Lung microvascular endothelial cell (primary cell): ENCODE results near the gene DNAJC18. TPM values are rescaled to one million over a fixed set of nuclear protein-coding genes. Genes with fewer than 3 reads are reported as not detected.
A peak's percentile ranks its signal among the peaks of the same experiment; 100 is the strongest.
"Not testable (repeated sequence)": the region's sequence is repeated elsewhere in the genome, so short reads cannot be mapped to it uniquely, and the experiment has no call there.

Experiments
- DNase-seq, 2 donors: peaks; one replicate each; pipeline versions ENCODE4 v3.0.0 to v3.0.0-alpha.2; 2010; ENCODE audit warnings: low read depth in 2 of 2
- total RNA-seq: library from RNA; depleted of rRNA; stranded (reverse); fragments of >200 nt; gene quantifications from 2 replicates; pipeline ENCODE4 v1.2.1, GENCODE V29; 2014

Gene DNAJC18
- total RNA-seq, 1 donor from 2014 or later, result 6.3 TPM

- DNase-seq, result peak; percentile 35 to 55
Observed at GRCh38 chr5:139388198-139388821, 51.0 kb downstream of the DNAJC18 start.

- no peak for DNase-seq
Observed at GRCh38 chr5:139387611-139388197, 51.6 kb downstream of the DNAJC18 start.

- not testable (repeated sequence) for DNase-seq
Observed at GRCh38 chr5:139386956-139387355, 52.4 kb downstream of the DNAJC18 start.

- DNase-seq, result no peak
Observed at GRCh38 chr5:139386050-139386438, 53.3 kb downstream of the DNAJC18 start.

GRCh38 chr5:139385061-139386049 lies 54.0 kb downstream of the DNAJC18 start:
- DNase-seq, result peak; percentile 35 to 37

GRCh38 chr5:139384591-139385051 lies 54.7 kb downstream of the DNAJC18 start:
- DNase-seq, result no peak

GRCh38 chr5:139383993-139384590 lies 55.2 kb downstream of the DNAJC18 start:
- no peak for DNase-seq

GRCh38 chr5:139383275-139383992 lies 55.9 kb downstream of the DNAJC18 start, which contains the start of gene SLC23A1:
Gene SLC23A1, minus strand, starts transcription at chr5:139383297. Its CDS starts 44 bp downstream, at chr5:139383253.
- DNase-seq, result no peak

GRCh38 chr5:139382807-139383206 lies 56.5 kb downstream of the DNAJC18 start:
- no peak for DNase-seq

- no peak for DNase-seq
Observed at GRCh38 chr5:139381837-139382761, 57.2 kb downstream of the DNAJC18 start.

- DNase-seq, result no peak
Observed at GRCh38 chr5:139379626-139380449, 59.5 kb downstream of the DNAJC18 start.

GRCh38 chr5:139378941-139379361 lies 60.4 kb downstream of the DNAJC18 start:
- no peak for DNase-seq

GRCh38 chr5:139378101-139378825 lies 61.1 kb downstream of the DNAJC18 start:
- no peak for DNase-seq

GRCh38 chr5:139377226-139377625 lies 62.1 kb downstream of the DNAJC18 start:
- no peak for DNase-seq

- DNase-seq, result no peak
Observed at GRCh38 chr5:139376364-139376763, 63.0 kb downstream of the DNAJC18 start.

GRCh38 chr5:139374909-139375308 lies 64.4 kb downstream of the DNAJC18 start:
- DNase-seq, result no peak

- DNase-seq, result no peak
Observed at GRCh38 chr5:139371482-139372435, 67.6 kb downstream of the DNAJC18 start.
